ENCODE data around the gene UBE2H. TPM values are rescaled to one million over a fixed set of nuclear protein-coding genes. Genes with fewer than 3 reads are reported as not detected.
"Not testable (repeated sequence)": the region's sequence is repeated elsewhere in the genome, so short reads cannot be mapped to it uniquely, and the experiment has no call there.

Gene UBE2H
- total RNA-seq, 1 experiment from 2014 or later, result 75.1 TPM

GRCh38 chr7:129824291-129825208 lies 128.2 kb downstream of the UBE2H start:
- no peak overlapping the region for H3K23ac ChIP-seq (ENCODE audit: insufficient read length, low read depth, low read length)
- H3K4me1 ChIP-seq (ENCODE audit: insufficient read depth, low read length), result peaks cover 2% of the 10 kb centered on the region; the same call in 1 of the 2 replicates
- no peak overlapping the region; the same call in 1 of the 2 replicates for H3K14ac ChIP-seq (ENCODE audit: insufficient read depth, low read length)
- no peak overlapping the region for H3K4ac ChIP-seq (ENCODE audit: low read depth, low read length)
- H3T11ph ChIP-seq (ENCODE audit: low read length), result no peak overlapping the region
- Mint-ChIP-seq H3K4me1 (peaks cover 7 to 28% of the 10 kb centered on the region in 2 experiments), H3K9me3 (no peaks in the 10 kb centered on the region), H3K27me3 (ENCODE audit: low read depth) (peaks cover 5% of the 10 kb centered on the region), H3K27ac (peak overlapping the region; percentile 85 to 94 (median 89); a peak in 5 of 7 replicates), H3K36me3 (ENCODE audit: insufficient read depth in 1 of 3, low read depth in 3 of 3) (no peaks in the 10 kb centered on the region; a peak in 1 of 7 replicates), H3K4me3 (peak overlapping the region; percentile 82 to 90)
- H2BK20ac ChIP-seq (ENCODE audit: low read depth, low read length, poor library complexity, severe bottlenecking), result no peak overlapping the region
- no peak overlapping the region for H3K18ac ChIP-seq (ENCODE audit: insufficient read length, low read depth, low read length)
- no peaks in the 10 kb centered on the region for H3K79me2 ChIP-seq (ENCODE audit: insufficient read depth, low read length)
- no peak overlapping the region for H2BK15ac ChIP-seq (ENCODE audit: low read depth, low read length)
- peak overlapping the region; percentile 16 for H3K9ac ChIP-seq (ENCODE audit: extremely low read depth, insufficient read length, low read length)
- peak; percentile 99 for DNase-seq
- H2AFZ ChIP-seq (ENCODE audit: low read length), result no peak overlapping the region
- no peak overlapping the region for H3K27ac ChIP-seq (ENCODE audit: insufficient read length, low read depth, low read length)
- no peak overlapping the region for H4K5ac ChIP-seq (ENCODE audit: insufficient read length, low read depth, low read length)
- H3K4me2 ChIP-seq (ENCODE audit: insufficient read depth, insufficient read length, low read length), result peak overlapping the region; percentile 67
- H4K91ac ChIP-seq (ENCODE audit: insufficient read length, low read depth, low read length), result no peak overlapping the region
- TF ChIP-seq CTCF (conservative IDR thresholded peaks at IDR 0.05), result peak; percentile 67
- H2AK5ac ChIP-seq (ENCODE audit: insufficient read length, low read length), result no peak overlapping the region
- peaks cover 4% of the 10 kb centered on the region for H3K23me2 ChIP-seq (ENCODE audit: insufficient read length, low read depth, low read length, poor library complexity, severe bottlenecking)
- H4K8ac ChIP-seq (replicated peaks; ENCODE audit: insufficient read length, low read depth, low read length), result no peak overlapping the region
- H3K79me1 ChIP-seq (ENCODE audit: insufficient read depth, low read depth, low read length, poor library complexity, severe bottlenecking), result no peaks in the 10 kb centered on the region
- no CpG with 5 or more reads among the region's 28 CpGs for WGBS (ENCODE audit: extremely low coverage, insufficient read length, low lambda C conversion rate)
- no peak overlapping the region for H2BK5ac ChIP-seq (ENCODE audit: insufficient read length, low read length)
- no peaks in the 10 kb centered on the region for H3K27me3 ChIP-seq (ENCODE audit: insufficient read depth, low read length)
- no peaks in the 10 kb centered on the region for H4K20me1 ChIP-seq (ENCODE audit: control insufficient read depth, insufficient read depth, insufficient read length)
- no peaks in the 10 kb centered on the region for H3K9me3 ChIP-seq (ENCODE audit: control insufficient read depth, low read depth, low read length)
- no peak overlapping the region for H3K56ac ChIP-seq (ENCODE audit: insufficient read length, low read depth, low read length)
- no peak overlapping the region for H2BK12ac ChIP-seq (ENCODE audit: insufficient read length, low read depth, low read length)
- H2BK120ac ChIP-seq (ENCODE audit: low read depth, low read length, poor library complexity, severe bottlenecking), result no peak overlapping the region

DNA sequence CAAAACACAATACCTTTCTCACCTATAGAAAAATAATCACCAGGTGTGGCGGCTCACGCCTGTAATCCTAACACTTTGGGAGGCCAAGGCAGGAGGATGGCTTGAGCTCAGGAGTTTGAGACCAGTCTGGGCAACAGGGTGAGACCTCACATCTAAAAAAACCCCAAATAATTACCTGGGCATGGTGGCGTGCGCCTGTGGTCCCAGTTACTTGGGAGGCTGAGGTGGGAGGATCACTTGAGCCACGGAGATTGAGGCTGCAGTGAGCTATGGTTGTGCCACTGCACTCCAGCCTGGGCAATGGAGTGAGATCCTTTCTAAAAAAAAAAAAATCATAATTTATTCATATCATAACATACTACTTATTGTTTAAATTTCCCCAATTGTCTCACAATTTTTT lies 129.6 kb downstream of the UBE2H start:
- not testable (repeated sequence) for H3K9ac ChIP-seq (ENCODE audit: extremely low read depth, insufficient read length, low read length); H3K27me3 ChIP-seq (ENCODE audit: insufficient read depth, low read length); H3K9me3 ChIP-seq (ENCODE audit: control insufficient read depth, low read depth, low read length); H2BK12ac ChIP-seq (ENCODE audit: insufficient read length, low read depth, low read length); H3K4me1 ChIP-seq (ENCODE audit: insufficient read depth, low read length); H4K91ac ChIP-seq (ENCODE audit: insufficient read length, low read depth, low read length); H3K79me1 ChIP-seq (ENCODE audit: insufficient read depth, low read depth, low read length, poor library complexity, severe bottlenecking); H3K36me3 Mint-ChIP-seq (ENCODE audit: insufficient read depth in 1 of 3, low read depth in 3 of 3); H3K27me3 Mint-ChIP-seq (ENCODE audit: low read depth); H3K4ac ChIP-seq (ENCODE audit: low read depth, low read length); H2BK15ac ChIP-seq (ENCODE audit: low read depth, low read length); H3K4me2 ChIP-seq (ENCODE audit: insufficient read depth, insufficient read length, low read length); H3K4me3 Mint-ChIP-seq; H4K5ac ChIP-seq (ENCODE audit: insufficient read length, low read depth, low read length); H3K27ac Mint-ChIP-seq; H4K8ac ChIP-seq (replicated peaks; ENCODE audit: insufficient read length, low read depth, low read length); H3K27ac ChIP-seq (ENCODE audit: insufficient read length, low read depth, low read length); H3K9me3 Mint-ChIP-seq; H2BK120ac ChIP-seq (ENCODE audit: low read depth, low read length, poor library complexity, severe bottlenecking); H3K23ac ChIP-seq (ENCODE audit: insufficient read length, low read depth, low read length); H2BK20ac ChIP-seq (ENCODE audit: low read depth, low read length, poor library complexity, severe bottlenecking); DNase-seq; H4K20me1 ChIP-seq (ENCODE audit: control insufficient read depth, insufficient read depth, insufficient read length); H3K23me2 ChIP-seq (ENCODE audit: insufficient read length, low read depth, low read length, poor library complexity, severe bottlenecking); H2AFZ ChIP-seq (ENCODE audit: low read length); H3K56ac ChIP-seq (ENCODE audit: insufficient read length, low read depth, low read length); H2AK5ac ChIP-seq (ENCODE audit: insufficient read length, low read length); H3K79me2 ChIP-seq (ENCODE audit: insufficient read depth, low read length); H3K14ac ChIP-seq (ENCODE audit: insufficient read depth, low read length); H3T11ph ChIP-seq (ENCODE audit: low read length); H3K18ac ChIP-seq (ENCODE audit: insufficient read length, low read depth, low read length); H2BK5ac ChIP-seq (ENCODE audit: insufficient read length, low read length)
- peaks cover 2 to 17% of the 10 kb centered on the region in 2 experiments; a peak in 3 of 4 replicates for H3K4me1 Mint-ChIP-seq
- WGBS (ENCODE audit: extremely low coverage, insufficient read length, low lambda C conversion rate), result no CpG with 5 or more reads among the region's 5 CpGs
